ENCODE results near the gene TPO. TPM values are rescaled to one million over a fixed set of nuclear protein-coding genes. Genes with fewer than 3 reads are reported as not detected.

The TPO gene
- total RNA-seq, 1 donor from 2014 or later: not detected

GRCh38 chr2:1552611-1553010, 139.3 kb downstream of the TPO start:
- TF ChIP-seq EZH2phosphoT487 (IDR thresholded peaks at IDR 0.05) (no peak), CTCF (IDR thresholded peaks at IDR 0.05) (no peak), EZH2 (IDR thresholded peaks at IDR 0.05) (no peak)
- Histone ChIP-seq H3K27me3 (peaks cover 16% of the 10 kb centered on the region), H3K79me2 (ENCODE audit: low read depth) (no peaks in the 10 kb centered on the region), H3K9ac (no peak overlapping the region), H3K4me2 (no peak overlapping the region), H2AFZ (replicated peaks) (no peak overlapping the region), H3K9me3 (ENCODE audit: low read depth) (no peaks in the 10 kb centered on the region), H3K4me1 (no peaks in the 10 kb centered on the region), H3K27ac (no peak overlapping the region), H3F3A (ENCODE audit: low read depth) (no peaks in the 10 kb centered on the region), H3K36me3 (no peaks in the 10 kb centered on the region), H4K20me1 (ENCODE audit: low read depth) (no peaks in the 10 kb centered on the region), H3K4me3 (no peak overlapping the region)
- no peaks in the 10 kb centered on the region for H3K36me3 Mint-ChIP-seq
- H3K4me3 Mint-ChIP-seq: no peak overlapping the region
- no peaks in the 10 kb centered on the region for H3K9me3 Mint-ChIP-seq
- H3K27ac Mint-ChIP-seq: no peak overlapping the region
- no peak for DNase-seq (ENCODE audit: low spot score)
- H3K27me3 Mint-ChIP-seq (ENCODE audit: insufficient read depth, low read depth): peaks cover 4% of the 10 kb centered on the region
- H3K4me1 Mint-ChIP-seq: peaks cover 15% of the 10 kb centered on the region

- Histone ChIP-seq H3K4me1 (no peaks in the 10 kb centered on the region), H2AFZ (replicated peaks) (no peak overlapping the region), H3F3A (ENCODE audit: low read depth) (no peaks in the 10 kb centered on the region), H3K27ac (no peak overlapping the region), H3K79me2 (ENCODE audit: low read depth) (no peaks in the 10 kb centered on the region), H3K9me3 (ENCODE audit: low read depth) (no peaks in the 10 kb centered on the region), H3K4me3 (no peak overlapping the region), H3K9ac (no peak overlapping the region), H3K4me2 (no peak overlapping the region), H3K36me3 (no peaks in the 10 kb centered on the region), H4K20me1 (ENCODE audit: low read depth) (no peaks in the 10 kb centered on the region), H3K27me3 (peaks cover 16% of the 10 kb centered on the region)
- no peaks in the 10 kb centered on the region for H3K36me3 Mint-ChIP-seq
- peak; percentile 50 for DNase-seq (ENCODE audit: low spot score)
- no peaks in the 10 kb centered on the region for H3K9me3 Mint-ChIP-seq
- H3K4me3 Mint-ChIP-seq: no peak overlapping the region
- H3K4me1 Mint-ChIP-seq: peaks cover 15% of the 10 kb centered on the region
- H3K27me3 Mint-ChIP-seq (ENCODE audit: insufficient read depth, low read depth): peaks cover 4% of the 10 kb centered on the region
- no peak overlapping the region for H3K27ac Mint-ChIP-seq
- TF ChIP-seq CTCF (IDR thresholded peaks at IDR 0.05): peak; percentile 45
- TF ChIP-seq EZH2phosphoT487 (IDR thresholded peaks at IDR 0.05): no peak
Observed at GRCh38 chr2:1553671-1554295, 140.5 kb downstream of the TPO start.

GRCh38 chr2:1556286-1556685, 143.0 kb downstream of the TPO start:
- Histone ChIP-seq H3K9ac (no peak overlapping the region), H3K27me3 (peaks cover 3% of the 10 kb centered on the region), H3K4me2 (no peak overlapping the region), H3F3A (ENCODE audit: low read depth) (no peaks in the 10 kb centered on the region), H2AFZ (replicated peaks) (no peak overlapping the region), H3K4me1 (peaks cover 16% of the 10 kb centered on the region), H3K9me3 (ENCODE audit: low read depth) (no peaks in the 10 kb centered on the region), H3K36me3 (no peaks in the 10 kb centered on the region), H3K79me2 (ENCODE audit: low read depth) (no peaks in the 10 kb centered on the region), H4K20me1 (ENCODE audit: low read depth) (no peaks in the 10 kb centered on the region), H3K27ac (no peak overlapping the region), H3K4me3 (no peak overlapping the region)
- Mint-ChIP-seq H3K4me1 (peaks cover 28% of the 10 kb centered on the region), H3K9me3 (no peaks in the 10 kb centered on the region), H3K4me3 (no peak overlapping the region), H3K27me3 (ENCODE audit: insufficient read depth, low read depth) (peaks cover 2% of the 10 kb centered on the region), H3K27ac (no peak overlapping the region), H3K36me3 (no peaks in the 10 kb centered on the region)
- no peak for DNase-seq (ENCODE audit: low spot score)
- no peak for TF ChIP-seq CTCF (IDR thresholded peaks at IDR 0.05)
- no peak for TF ChIP-seq EZH2phosphoT487 (IDR thresholded peaks at IDR 0.05)
- no peak for TF ChIP-seq EZH2 (IDR thresholded peaks at IDR 0.05)
